ENCODE data around the gene RBPJL.

RBPJL gene

GRCh38 chr20:45313943-45314342 is 7.3 kb downstream of the RBPJL start:
- no peak for DNase-seq (ENCODE audit: low read depth)
- H3K4me3 ChIP-seq (ENCODE audit: low read depth, low read length): no peak overlapping the region
- TF ChIP-seq, protein P1, sequence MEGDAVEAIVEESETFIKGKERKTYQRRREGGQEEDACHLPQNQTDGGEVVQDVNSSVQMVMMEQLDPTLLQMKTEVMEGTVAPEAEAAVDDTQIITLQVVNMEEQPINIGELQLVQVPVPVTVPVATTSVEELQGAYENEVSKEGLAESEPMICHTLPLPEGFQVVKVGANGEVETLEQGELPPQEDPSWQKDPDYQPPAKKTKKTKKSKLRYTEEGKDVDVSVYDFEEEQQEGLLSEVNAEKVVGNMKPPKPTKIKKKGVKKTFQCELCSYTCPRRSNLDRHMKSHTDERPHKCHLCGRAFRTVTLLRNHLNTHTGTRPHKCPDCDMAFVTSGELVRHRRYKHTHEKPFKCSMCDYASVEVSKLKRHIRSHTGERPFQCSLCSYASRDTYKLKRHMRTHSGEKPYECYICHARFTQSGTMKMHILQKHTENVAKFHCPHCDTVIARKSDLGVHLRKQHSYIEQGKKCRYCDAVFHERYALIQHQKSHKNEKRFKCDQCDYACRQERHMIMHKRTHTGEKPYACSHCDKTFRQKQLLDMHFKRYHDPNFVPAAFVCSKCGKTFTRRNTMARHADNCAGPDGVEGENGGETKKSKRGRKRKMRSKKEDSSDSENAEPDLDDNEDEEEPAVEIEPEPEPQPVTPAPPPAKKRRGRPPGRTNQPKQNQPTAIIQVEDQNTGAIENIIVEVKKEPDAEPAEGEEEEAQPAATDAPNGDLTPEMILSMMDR (IDR thresholded peaks at IDR 0.05; ENCODE audit: insufficient read depth, low read depth, low read length, missing control alignments): no peak

DNA sequence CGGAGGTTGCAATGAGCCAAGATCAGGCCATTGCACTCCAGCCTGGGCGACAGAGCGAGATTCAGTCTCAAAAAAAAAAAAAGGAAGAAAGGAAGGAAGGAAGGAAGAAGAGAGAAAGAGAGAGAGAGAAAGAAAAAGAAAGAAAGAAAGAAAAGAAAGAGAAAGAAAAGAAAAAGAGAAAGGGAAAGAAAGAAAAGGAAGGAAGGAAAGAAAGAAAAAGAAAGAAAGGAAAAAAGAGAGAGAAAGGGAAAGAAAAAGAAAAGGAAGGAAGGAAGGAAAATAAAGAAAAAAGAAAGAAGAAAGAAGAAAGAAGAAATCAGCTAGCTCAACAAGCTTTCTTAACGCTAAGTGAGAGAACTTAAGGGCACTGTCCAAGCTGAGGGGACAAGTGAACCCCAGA is 9.0 kb downstream of the RBPJL start:
- no peak for DNase-seq (ENCODE audit: low read depth)
- H3K4me3 ChIP-seq (ENCODE audit: low read depth, low read length): no peak overlapping the region
- TF ChIP-seq, protein P1 (IDR thresholded peaks at IDR 0.05; ENCODE audit: insufficient read depth, low read depth, low read length, missing control alignments): no peak

GRCh38 chr20:45316150-45317080 is 9.8 kb downstream of the RBPJL start:
- TF ChIP-seq, protein P1 (IDR thresholded peaks at IDR 0.05; ENCODE audit: insufficient read depth, low read depth, low read length, missing control alignments): no peak
- DNase-seq (ENCODE audit: low read depth): no peak

GRCh38 chr20:45317826-45318225 is 11.2 kb downstream of the RBPJL start:
- no peak for DNase-seq (ENCODE audit: low read depth)
- TF ChIP-seq, protein P1 (IDR thresholded peaks at IDR 0.05; ENCODE audit: insufficient read depth, low read depth, low read length, missing control alignments): no peak
- H3K4me3 ChIP-seq (ENCODE audit: low read depth, low read length): no peak overlapping the region

More at GRCh38 chr20:45316150-45317080, 9.8 kb downstream of the RBPJL start:
- no peak overlapping the region for H3K4me3 ChIP-seq (ENCODE audit: low read depth, low read length)

GRCh38 chr20:45318386-45318939 is 11.8 kb downstream of the RBPJL start:
- no peak for DNase-seq (ENCODE audit: low read depth)
- TF ChIP-seq, protein P1 (IDR thresholded peaks at IDR 0.05; ENCODE audit: insufficient read depth, low read depth, low read length, missing control alignments): no peak
- H3K4me3 ChIP-seq (ENCODE audit: low read depth, low read length): no peak overlapping the region

DNA sequence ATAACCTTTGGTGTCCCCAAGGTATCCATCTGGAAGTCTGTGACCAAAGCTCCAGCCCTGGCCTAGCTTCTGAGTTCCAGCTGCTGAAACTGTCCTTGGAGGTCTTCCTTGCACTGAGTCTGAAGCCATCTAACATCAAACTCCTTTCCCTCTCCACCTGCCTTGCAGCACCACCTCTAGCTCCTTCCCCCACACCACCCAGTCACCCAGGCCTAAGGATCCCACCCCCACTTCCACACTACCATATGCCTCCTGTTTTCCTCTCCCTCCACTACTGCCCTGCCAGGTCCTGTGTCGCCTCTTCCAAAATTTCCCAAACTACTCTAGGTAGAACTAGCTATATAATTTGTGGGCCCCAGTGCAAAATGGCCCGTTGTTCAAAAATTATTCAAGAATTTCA is 12.3 kb downstream of the RBPJL start:
- no peak overlapping the region for H3K4me3 ChIP-seq (ENCODE audit: low read depth, low read length)
- DNase-seq (ENCODE audit: low read depth): no peak

More for the DNA sequence above, 12.3 kb downstream of the RBPJL start:
- TF ChIP-seq, protein P1 (IDR thresholded peaks at IDR 0.05; ENCODE audit: insufficient read depth, low read depth, low read length, missing control alignments): no peak
